OCI-LY7 (cell line): ENCODE results near the gene SMARCA2. TPM values are rescaled to one million over a fixed set of nuclear protein-coding genes. Genes with fewer than 3 reads are reported as not detected.

Experiments used
- BruUV-seq: library from RNA; stranded (reverse); fragments of 400-500 nt; replicated peaks from 2 replicates; lab custom pipeline; 2021; lab: Mats Ljungman, UMichigan
- CTCF ChIA-PET: fragments of 300-600 bp; sonication (Branson Sonifier 250); formaldehyde crosslinking; loops from one replicate; lab custom pipeline; 2022; ENCODE audit warnings: antibody characterized with exemption; ENCODE audit not compliant: unreplicated experiment; lab: Charles Lee
- POLR2A ChIA-PET: fragments of 300-600 bp; sonication (Branson Sonifier 250); formaldehyde crosslinking; loops from one replicate; lab custom pipeline; 2022; ENCODE audit warnings: antibody characterized with exemption; lab: Charles Lee
- DNase-seq: peaks from one replicate; pipeline ENCODE4 v3.0.0-alpha.2; 2015; ENCODE audit warnings: low spot score
- H2AFZ ChIP-seq: fragments of 200-600 bp; sonication (generic), shearing (Covaris generic); 2 replicates; pipeline ENCODE4 v1.6.1; 2014; ENCODE audit warnings: mild to moderate bottlenecking, antibody characterized with exemption, low read length, moderate library complexity
- H3K27ac ChIP-seq: fragments of 200-600 bp; sonication (generic); 2 replicates; pipeline ENCODE4 v1.5.1; 2014; ENCODE audit warnings: mixed run types, low read depth, mild to moderate bottlenecking, moderate library complexity, low read length, inconsistent platforms; ENCODE audit not compliant: poor library complexity, severe bottlenecking
- H3K36me3 ChIP-seq: fragments of 200-600 bp; sonication (generic); 2 replicates; pipeline ENCODE4 v1.6.1; 2014; ENCODE audit warnings: mild to moderate bottlenecking, antibody characterized with exemption, low read length, moderate library complexity, mixed read lengths; ENCODE audit not compliant: insufficient read depth
- H3K4me1 ChIP-seq: fragments of 200-600 bp; sonication (generic); 2 replicates; pipeline ENCODE4 v1.5.1; 2014; ENCODE audit warnings: mild to moderate bottlenecking, low read length; ENCODE audit not compliant: insufficient read depth, poor library complexity, severe bottlenecking
- H3K4me2 ChIP-seq: fragments of 200-600 bp; sonication (generic); 2 replicates; pipeline ENCODE4 v1.6.1; 2014; ENCODE audit warnings: mild to moderate bottlenecking, low read length
- H3K4me3 ChIP-seq: fragments of 200-600 bp; sonication (generic); 2 replicates; pipeline ENCODE4 v1.5.1; 2014; ENCODE audit warnings: mild to moderate bottlenecking, low read depth, low read length; ENCODE audit not compliant: poor library complexity, severe bottlenecking
- H3K79me2 ChIP-seq: fragments of 200-600 bp; sonication (generic); 2 replicates; pipeline ENCODE4 v1.6.1; 2016; ENCODE audit warnings: low read depth, mild to moderate bottlenecking, low read length, moderate library complexity, mixed read lengths; ENCODE audit not compliant: insufficient read depth
- H3K9me2 ChIP-seq: fragments of 200-600 bp; sonication (generic); 2 replicates; pipeline ENCODE4 v1.6.1; 2016; ENCODE audit warnings: mild to moderate bottlenecking, low read length, mixed read lengths; ENCODE audit not compliant: insufficient read depth
- H3K9me3 ChIP-seq: fragments of 200-600 bp; sonication (generic); 2 replicates; pipeline ENCODE4 v1.6.1; 2014; ENCODE audit warnings: mild to moderate bottlenecking, mixed run types, low read length, mixed read lengths
- H4K20me1 ChIP-seq: fragments of 200-600 bp; sonication (generic); 2 replicates; pipeline ENCODE4 v1.6.1; 2014; ENCODE audit warnings: mild to moderate bottlenecking, antibody characterized with exemption, low read length, moderate library complexity, mixed read lengths; ENCODE audit not compliant: insufficient read depth
- CTCF ChIP-seq: fragments of 200-600 bp; sonication (generic); conservative IDR thresholded peaks from 2 replicates; pipeline ENCODE4 v1.5.1; 2014; ENCODE audit warnings: mild to moderate bottlenecking, antibody characterized with exemption, low read length, moderate library complexity, mixed read lengths
- EZH2phosphoT487 ChIP-seq: fragments of 200-600 bp; sonication (generic); IDR thresholded peaks from 2 replicates; pipeline ENCODE4 v1.6.1; 2018; ENCODE audit warnings: low read depth, borderline replicate concordance, mild to moderate bottlenecking, mixed run types, antibody characterized with exemption, low read length, moderate library complexity, mixed read lengths
- intact Hi-C: fragments of 100-400 bp; cut with micrococcal nuclease; formaldehyde crosslinking; loops from one replicate; pipeline ENCODE4 v1.10.0; 2022; ENCODE audit not compliant: unreplicated experiment
- total RNA-seq, 2 experiments: library from RNA; depleted of rRNA in 1 of 2; stranded (reverse); fragments of >200 nt in 1 of 2; shearing (Covaris generic) in 1 of 2; gene quantifications; 2 replicates each; pipeline ENCODE4 v1.2.3, GENCODE V29; 2014 to 2022

Gene SMARCA2
- total RNA-seq, 2 experiments from 2014 or later = 54.8 to 80.6 TPM

- Histone ChIP-seq H3K4me2 (no peak overlapping the region), H3K4me1 (no peaks in the 10 kb centered on the region), H3K27ac (no peak overlapping the region), H3K4me3 (no peak overlapping the region), H2AFZ (no peak overlapping the region), H3K9me2 (no peaks in the 10 kb centered on the region), H3K9me3 (no peaks in the 10 kb centered on the region), H3K36me3 (peaks cover 72% of the 10 kb centered on the region), H4K20me1 (no peaks in the 10 kb centered on the region), H3K79me2 (no peaks in the 10 kb centered on the region)
- CTCF ChIA-PET = interaction anchor here (1.2 kb wide), 1 partner anchor 33 kb away, joined by 4 read pairs; no protein-coding TSS in a partner anchor
- BruUV-seq = no TSS peak
- peak; percentile 71 for DNase-seq
- TF ChIP-seq EZH2phosphoT487 (no peak), CTCF (peak; percentile 96)
- intact Hi-C loops = loop anchor here (5.0 to 10.0 kb wide), 3 partner anchors 70 to 213 kb away; partner anchors contain the start of gene SMARCA2
- POLR2A ChIA-PET = interaction anchor here (0.7 to 1.1 kb wide), 4 partner anchors 9 to 23 kb away, joined by 3 to 6 read pairs (median 3); no protein-coding TSS in a partner anchor
These were observed 72.6 kb downstream of the SMARCA2 start for GRCh38 chr9:2087500-2088313.

- Histone ChIP-seq H4K20me1 (no peaks in the 10 kb centered on the region), H3K4me3 (no peak overlapping the region), H3K79me2 (no peaks in the 10 kb centered on the region), H3K9me2 (no peaks in the 10 kb centered on the region), H2AFZ (no peak overlapping the region), H3K4me2 (no peak overlapping the region), H3K27ac (no peak overlapping the region), H3K4me1 (no peaks in the 10 kb centered on the region), H3K9me3 (no peaks in the 10 kb centered on the region), H3K36me3 (peaks cover 78% of the 10 kb centered on the region)
- ChIA-PET POLR2A (interaction anchor here (0.7 to 1.5 kb wide), 4 partner anchors 18 to 357 kb away, joined by 3 to 6 read pairs (median 4); partner anchors contain the start of gene SMARCA2), CTCF (no interaction called here)
- DNase-seq = no peak
- TF ChIP-seq EZH2phosphoT487 = no peak
- no peak for TF ChIP-seq CTCF
- intact Hi-C loops = loop anchor here (10.0 kb wide), 1 partner anchor 389 kb away; no protein-coding TSS in a partner anchor
- BruUV-seq = no TSS peak
These were observed 78.9 kb downstream of the SMARCA2 start for GRCh38 chr9:2093920-2094597.
